GM12891 (cell line): ENCODE results near the gene MRPL54.

Experiments
- PAX5 ChIP-seq: IDR thresholded peaks from 2 replicates; pipeline ENCODE4 v1.6.1; 2011; ENCODE audit warnings: low read length, moderate library complexity, mild to moderate bottlenecking; ENCODE audit not compliant: insufficient read depth, severe bottlenecking
- POLR2A ChIP-seq: IDR thresholded peaks from 2 replicates; pipeline ENCODE4 v1.6.1; 2011; ENCODE audit warnings: low read depth, low read length, control low read depth
- POLR2AphosphoS5 ChIP-seq: IDR thresholded peaks from 2 replicates; pipeline ENCODE4 v1.6.1; 2011; ENCODE audit warnings: low read depth, low read length, control low read depth
- POU2F2 ChIP-seq: IDR thresholded peaks from 2 replicates; pipeline ENCODE4 v1.6.1; 2011; ENCODE audit warnings: low read depth, mild to moderate bottlenecking, control low read depth, low read length, moderate library complexity
- SPI1 ChIP-seq: IDR thresholded peaks from 2 replicates; pipeline ENCODE4 v1.6.1; 2011; ENCODE audit warnings: low read depth, low read length, control low read depth
- TAF1 ChIP-seq: IDR thresholded peaks from 2 replicates; pipeline ENCODE4 v1.6.1; 2011; ENCODE audit warnings: low read depth, low read length, control low read depth

DNA sequence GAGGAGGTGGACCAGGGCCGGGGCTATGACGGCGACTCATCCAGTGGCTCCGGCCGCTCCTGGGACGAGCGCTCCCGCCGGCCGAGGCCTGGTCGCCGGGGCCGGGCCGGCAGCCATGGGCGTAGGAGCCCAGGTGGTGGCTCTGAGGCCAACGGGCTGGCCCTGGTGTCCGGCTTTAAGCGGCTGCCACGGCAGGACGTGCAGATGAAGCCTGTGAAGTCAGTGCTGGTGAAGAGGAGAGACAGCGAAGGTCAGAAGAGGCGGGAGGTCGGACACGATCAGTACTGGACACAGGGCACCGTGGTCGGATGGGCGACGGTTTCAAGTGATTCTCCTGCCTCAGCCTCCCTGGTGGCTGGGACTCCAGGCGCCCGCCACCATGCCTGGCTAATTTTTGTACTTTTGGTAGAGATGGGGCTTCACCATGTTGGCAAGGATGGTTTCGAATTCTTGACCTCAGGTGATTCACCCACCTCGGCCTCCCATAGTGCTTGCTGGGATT lies 32.0 kb upstream of the MRPL54 start:
- TF ChIP-seq POLR2A (no peak), PAX5 (no peak), TAF1 (no peak), POLR2AphosphoS5 (no peak), SPI1 (no peak), POU2F2 (no peak)
